ENCODE data around the gene RAPGEF4.
A peak's percentile ranks its signal among the peaks of the same experiment; 100 is the strongest.

Gene RAPGEF4
- 0 to 1.0 (median 0.11) reads per million in 9 experiments for total RNA-seq

DNA sequence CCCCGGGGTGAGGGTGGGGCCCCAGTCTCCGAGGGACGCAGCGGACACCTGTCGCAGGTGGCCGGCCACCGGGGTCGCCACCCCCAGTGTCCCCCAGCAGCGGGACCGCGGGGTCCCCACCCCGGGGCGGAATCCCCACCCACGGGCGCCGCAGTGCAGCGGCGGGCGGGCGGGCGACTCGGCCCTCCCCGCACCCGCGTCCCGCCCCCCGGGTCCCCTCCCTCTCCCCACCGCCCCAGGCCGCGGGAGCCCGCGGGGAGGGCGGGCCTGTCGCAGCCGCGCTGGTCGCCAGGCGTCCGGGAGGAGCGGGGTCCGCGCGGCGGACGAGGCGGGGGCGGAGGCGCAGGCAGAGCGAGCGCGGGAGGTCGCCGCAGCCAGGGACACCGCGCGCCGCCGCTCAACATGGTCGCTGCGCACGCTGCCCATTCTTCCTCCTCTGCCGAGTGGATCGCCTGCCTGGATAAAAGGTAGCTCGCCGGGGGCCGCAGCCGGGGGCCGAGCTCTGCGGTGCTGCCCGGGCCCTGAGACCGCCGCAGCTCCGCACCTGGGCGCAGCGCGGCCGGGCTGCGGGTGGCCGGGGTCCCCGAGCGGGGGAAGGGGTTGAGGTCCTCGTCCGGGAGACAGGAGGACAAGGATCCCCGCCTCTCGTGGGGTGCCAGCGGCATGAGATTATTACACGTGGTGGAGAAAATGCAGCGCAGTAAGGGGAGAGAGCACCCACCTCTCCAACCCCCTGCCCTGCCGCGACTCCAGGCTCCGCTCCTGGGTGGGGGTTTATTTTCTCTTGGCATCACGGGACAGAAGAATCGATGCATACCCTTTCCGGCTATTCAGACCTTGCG lies at the start of gene RAPGEF4:
RAPGEF4 (plus strand) TSS at position 264 of the 842 bp plus-strand sequence; CDS start at position 403, 139 bp downstream.
- Mint-ChIP-seq H3K9me3 (no peaks in the 10 kb centered on the region), H3K27ac (no peak within 1 kb of the TSS), H3K4me1 (ENCODE audit: low read depth in 2 of 2) (peaks cover 0 to 1% of the 10 kb centered on the region in 2 donors), H3K4me3 (peak within 1 kb of the TSS; percentile 26 to 31), H3K27me3 (peaks cover 62 to 72% of the 10 kb centered on the region in 2 donors), H3K36me3 (ENCODE audit: insufficient read depth) (no peaks in the 10 kb centered on the region)
- DNase-seq (no peak), ATAC-seq (replicated peaks) (no peak)

DNA sequence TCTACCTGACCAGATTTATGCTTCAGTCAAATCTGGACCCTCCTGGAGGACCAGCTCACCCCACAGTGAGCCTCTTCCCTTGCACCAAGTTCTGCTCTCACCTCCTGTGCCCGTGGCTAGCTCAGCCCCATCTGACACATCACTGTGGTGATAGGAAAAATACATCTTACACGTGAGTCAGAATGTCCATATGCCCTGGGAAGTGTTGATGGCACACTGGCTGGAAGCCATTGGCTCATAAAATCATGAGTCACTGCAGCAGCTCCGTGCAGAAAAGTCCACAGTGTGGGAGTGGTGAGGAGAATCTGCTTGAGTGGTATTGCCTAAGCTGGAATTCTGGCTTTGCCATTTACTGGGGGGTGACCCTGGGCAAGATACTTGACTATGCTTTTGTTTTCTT lies 42.6 kb upstream of the RAPGEF4 start:
- H3K4me3 Mint-ChIP-seq: no peak overlapping the region
- no peak for ATAC-seq (replicated peaks)
- H3K9me3 Mint-ChIP-seq: peaks cover 0 to 2% of the 10 kb centered on the region in 2 donors
- peaks cover 37 to 73% of the 10 kb centered on the region in 2 donors for H3K27me3 Mint-ChIP-seq
- peaks cover 0 to 10% of the 10 kb centered on the region in 2 donors for H3K4me1 Mint-ChIP-seq (ENCODE audit: low read depth in 2 of 2)
- DNase-seq: no peak
- no peaks in the 10 kb centered on the region for H3K36me3 Mint-ChIP-seq (ENCODE audit: insufficient read depth)
- no peak overlapping the region for H3K27ac Mint-ChIP-seq

DNA sequence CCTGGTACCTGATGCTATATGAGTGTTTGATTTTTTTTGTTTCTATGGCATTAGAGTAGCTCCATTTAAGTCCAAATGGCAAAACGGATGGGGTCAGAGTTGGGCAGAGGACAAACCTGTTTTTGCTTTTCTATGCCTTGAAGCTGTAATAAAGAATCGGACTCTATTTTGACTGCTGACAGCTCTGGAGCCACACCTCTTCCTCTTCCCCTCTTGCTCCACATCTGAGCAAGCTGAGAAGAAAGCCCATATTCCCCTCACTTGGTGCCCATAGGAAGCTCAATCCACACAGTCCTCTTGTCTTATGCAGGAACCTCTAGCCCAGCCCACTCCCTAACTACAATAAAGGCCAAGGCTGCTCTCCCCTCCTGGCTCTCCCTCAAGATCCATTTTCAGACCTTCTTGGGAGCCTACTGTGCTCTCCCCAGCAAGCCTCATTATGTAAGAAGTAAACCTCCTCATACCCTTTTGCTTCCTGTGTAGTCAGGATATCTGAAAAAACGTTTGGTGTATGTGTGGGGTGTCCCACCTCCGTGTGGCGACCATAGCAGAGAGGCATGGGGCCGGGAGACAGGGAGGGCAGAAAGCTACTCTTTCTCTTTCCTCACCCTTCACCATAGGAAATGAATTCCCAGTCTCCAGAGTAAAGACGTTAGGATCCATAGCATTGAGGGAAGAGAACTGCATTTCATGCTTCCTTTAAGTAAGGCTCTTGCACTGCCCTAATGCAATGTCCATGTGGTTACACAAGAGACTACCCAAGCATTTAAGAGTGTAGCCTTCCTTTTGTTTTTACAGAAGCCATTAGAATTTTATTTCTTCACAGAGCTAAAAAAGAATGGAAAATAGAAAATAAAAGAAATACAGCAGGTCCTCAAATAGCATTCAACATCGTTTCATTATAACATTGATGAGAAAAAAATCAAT lies 41.9 kb upstream of the RAPGEF4 start:
- DNase-seq (no peak), ATAC-seq (replicated peaks) (no peak)
- Mint-ChIP-seq H3K4me3 (no peak overlapping the region), H3K36me3 (ENCODE audit: insufficient read depth) (no peaks in the 10 kb centered on the region), H3K9me3 (no peaks in the 10 kb centered on the region), H3K27ac (no peak overlapping the region), H3K4me1 (ENCODE audit: low read depth in 2 of 2) (peaks cover 0 to 10% of the 10 kb centered on the region in 2 donors), H3K27me3 (peaks cover 30 to 66% of the 10 kb centered on the region in 2 donors)

DNA sequence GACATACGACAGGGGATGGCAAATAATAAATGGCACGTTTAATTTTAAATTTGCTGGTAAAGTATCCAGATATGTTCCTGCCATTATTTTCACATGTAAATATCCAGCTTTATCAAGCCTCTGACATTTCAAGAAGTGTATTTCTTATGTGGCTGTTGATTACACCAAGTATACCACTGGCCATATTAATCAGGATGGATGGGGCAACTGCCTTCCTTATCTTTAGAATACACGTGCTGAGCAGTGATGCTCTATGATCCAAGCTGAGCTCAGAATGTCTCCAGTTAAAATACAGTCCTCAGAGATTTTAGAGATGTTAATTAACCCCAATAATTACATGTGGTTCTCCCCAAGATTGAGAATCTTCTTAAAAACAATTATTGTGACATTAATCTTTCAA lies 38.3 kb upstream of the RAPGEF4 start:
- no peaks in the 10 kb centered on the region for H3K36me3 Mint-ChIP-seq (ENCODE audit: insufficient read depth)
- no peak overlapping the region for H3K27ac Mint-ChIP-seq
- no peaks in the 10 kb centered on the region for H3K9me3 Mint-ChIP-seq
- H3K4me3 Mint-ChIP-seq: no peak overlapping the region
- no peak for ATAC-seq (replicated peaks)
- peaks cover 34 to 44% of the 10 kb centered on the region in 2 donors for H3K27me3 Mint-ChIP-seq
- H3K4me1 Mint-ChIP-seq (ENCODE audit: low read depth in 2 of 2): peaks cover 0 to 10% of the 10 kb centered on the region in 2 donors
- DNase-seq: no peak

DNA sequence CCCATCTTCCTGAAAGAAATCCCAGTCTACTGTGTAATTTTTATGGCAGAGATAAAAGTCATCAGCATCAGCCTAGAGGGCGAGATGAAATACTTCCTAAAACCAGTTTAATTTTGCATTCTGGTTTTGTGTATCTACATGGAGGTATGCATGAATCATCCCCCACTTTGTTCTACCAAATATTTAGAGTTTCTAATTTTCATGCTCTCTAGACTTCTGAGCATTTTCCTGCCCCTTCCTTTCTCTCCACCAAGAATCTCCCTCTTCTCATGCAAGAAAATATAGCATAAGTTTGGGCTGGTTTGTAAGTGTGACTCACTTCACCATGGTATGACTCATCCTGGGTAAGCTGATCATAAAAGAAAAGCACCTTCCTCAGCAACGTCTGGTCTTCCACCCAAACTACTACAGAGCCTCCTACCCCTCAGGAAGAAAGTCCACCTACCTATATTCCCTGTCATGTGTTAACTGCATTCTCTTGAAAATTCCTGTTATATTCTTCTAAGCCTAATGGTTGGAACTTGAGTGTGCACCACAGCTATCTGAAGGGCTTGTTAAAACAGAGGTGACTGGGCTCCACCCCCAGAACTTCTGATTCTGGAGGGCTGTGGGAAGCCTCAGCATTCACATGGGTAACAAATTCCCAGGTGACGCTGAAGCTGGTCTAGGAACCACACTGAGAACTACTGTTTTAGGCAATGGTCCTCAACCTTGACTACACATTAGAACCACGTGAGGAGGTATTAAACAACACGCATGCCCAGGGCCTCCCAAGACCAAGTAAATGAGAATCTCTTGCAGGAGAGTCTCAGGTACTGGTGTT lies 37.4 kb upstream of the RAPGEF4 start:
- no peak overlapping the region for H3K4me3 Mint-ChIP-seq
- no peak overlapping the region for H3K27ac Mint-ChIP-seq
- peaks cover 0 to 7% of the 10 kb centered on the region in 2 donors for H3K4me1 Mint-ChIP-seq (ENCODE audit: low read depth in 2 of 2)
- peaks cover 39 to 42% of the 10 kb centered on the region in 2 donors for H3K27me3 Mint-ChIP-seq
- no peaks in the 10 kb centered on the region for H3K36me3 Mint-ChIP-seq (ENCODE audit: insufficient read depth)
- DNase-seq: no peak
- no peak for ATAC-seq (replicated peaks)
- no peaks in the 10 kb centered on the region for H3K9me3 Mint-ChIP-seq

DNA sequence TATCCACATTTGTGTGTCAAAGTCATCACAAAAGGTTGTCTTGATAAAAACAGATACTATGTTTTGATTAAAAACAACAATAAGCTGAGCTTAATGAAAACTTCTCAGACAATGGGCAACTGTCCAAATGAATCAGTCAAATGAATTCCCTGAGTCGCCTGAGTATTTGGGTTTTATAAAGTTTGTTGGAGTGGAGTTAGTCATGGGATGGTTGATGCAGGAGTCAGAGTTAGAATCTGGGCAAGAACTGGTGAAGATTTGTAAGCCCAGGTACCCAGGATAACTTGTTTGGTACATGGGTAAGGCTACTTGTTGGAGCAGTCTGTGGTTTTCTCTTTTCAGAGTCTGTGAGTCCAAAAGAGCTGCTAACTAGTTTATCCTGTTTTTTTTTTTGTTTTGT lies 34.4 kb upstream of the RAPGEF4 start:
- Mint-ChIP-seq H3K4me1 (ENCODE audit: low read depth in 2 of 2) (no peaks in the 10 kb centered on the region), H3K4me3 (no peak overlapping the region), H3K9me3 (no peaks in the 10 kb centered on the region), H3K27ac (no peak overlapping the region), H3K36me3 (ENCODE audit: insufficient read depth) (no peaks in the 10 kb centered on the region), H3K27me3 (peaks cover 30 to 41% of the 10 kb centered on the region in 2 donors)
- no peak for ATAC-seq (replicated peaks)
- DNase-seq: no peak

DNA sequence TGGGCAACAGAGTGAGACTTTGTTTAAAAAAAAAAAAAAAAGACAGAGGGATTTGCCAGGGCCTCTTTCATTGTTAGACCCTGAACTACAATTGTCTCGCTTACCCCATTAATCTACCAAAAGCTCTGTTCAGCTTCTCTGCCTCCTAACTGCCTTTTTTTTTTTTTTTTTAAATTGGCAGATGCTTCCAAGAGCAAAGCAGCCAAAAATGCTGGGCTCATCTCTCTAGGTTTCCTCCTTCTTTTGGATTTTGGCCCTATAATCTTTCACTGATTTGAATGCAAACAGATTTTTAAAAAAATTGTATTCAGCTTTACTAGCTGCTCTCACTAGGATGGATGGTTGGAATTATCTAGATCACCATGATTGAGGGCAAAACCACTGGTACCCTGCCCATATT lies 33.2 kb upstream of the RAPGEF4 start:
- ATAC-seq (replicated peaks) (no peak), DNase-seq (no peak)
- no peaks in the 10 kb centered on the region for H3K36me3 Mint-ChIP-seq (ENCODE audit: insufficient read depth)
- no peaks in the 10 kb centered on the region for H3K4me1 Mint-ChIP-seq (ENCODE audit: low read depth in 2 of 2)
- H3K9me3 Mint-ChIP-seq: no peaks in the 10 kb centered on the region
- H3K27ac Mint-ChIP-seq: no peak overlapping the region
- no peak overlapping the region for H3K4me3 Mint-ChIP-seq
- H3K27me3 Mint-ChIP-seq: peaks cover 31 to 53% of the 10 kb centered on the region in 2 donors

DNA sequence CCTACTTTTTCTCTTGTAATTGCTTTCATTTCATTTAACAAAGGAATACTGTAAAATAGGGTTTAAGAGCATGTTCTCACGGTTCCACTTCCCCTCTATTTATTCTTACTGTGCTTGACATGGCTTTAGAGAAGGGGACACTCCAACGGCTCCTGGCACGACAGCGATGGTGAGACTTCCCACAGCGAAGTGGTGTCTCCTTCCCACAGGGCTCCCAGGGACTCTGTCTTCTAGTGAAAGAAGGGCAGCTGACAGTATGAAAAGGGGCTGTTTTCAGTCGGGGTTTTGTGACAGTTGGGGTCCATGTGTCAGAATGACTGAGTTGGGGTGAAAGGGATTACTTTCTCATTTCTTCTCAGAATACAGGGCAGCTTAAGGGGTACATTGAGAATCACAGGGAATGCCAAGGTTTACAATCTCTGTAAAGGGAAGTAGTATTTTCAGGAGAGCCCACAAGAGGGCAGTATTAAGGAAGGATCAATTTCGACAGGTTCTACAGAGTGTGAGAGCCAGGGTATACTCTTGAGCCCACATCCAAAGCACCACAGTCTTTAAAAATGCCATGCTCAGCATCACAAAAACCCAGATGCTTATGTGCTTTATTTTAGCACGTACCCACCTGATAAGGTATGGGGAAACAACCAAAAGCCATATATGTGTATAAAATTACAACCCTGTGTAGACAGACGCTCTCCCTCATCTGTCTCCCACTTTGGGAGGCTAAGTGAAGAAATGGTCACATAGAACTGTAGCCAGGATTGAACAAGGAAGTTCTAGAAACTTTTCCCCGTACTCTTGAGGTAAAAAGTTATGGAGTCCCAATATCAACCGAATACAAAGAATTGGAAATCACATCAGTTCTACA lies 31.3 kb upstream of the RAPGEF4 start:
- peaks cover 46 to 70% of the 10 kb centered on the region in 2 donors for H3K27me3 Mint-ChIP-seq
- ATAC-seq (replicated peaks) (no peak), DNase-seq (no peak)
- no peaks in the 10 kb centered on the region for H3K36me3 Mint-ChIP-seq (ENCODE audit: insufficient read depth)
- no peaks in the 10 kb centered on the region for H3K9me3 Mint-ChIP-seq
- H3K4me1 Mint-ChIP-seq (ENCODE audit: low read depth in 2 of 2): no peaks in the 10 kb centered on the region
- H3K4me3 Mint-ChIP-seq: no peak overlapping the region
- no peak overlapping the region for H3K27ac Mint-ChIP-seq

DNA sequence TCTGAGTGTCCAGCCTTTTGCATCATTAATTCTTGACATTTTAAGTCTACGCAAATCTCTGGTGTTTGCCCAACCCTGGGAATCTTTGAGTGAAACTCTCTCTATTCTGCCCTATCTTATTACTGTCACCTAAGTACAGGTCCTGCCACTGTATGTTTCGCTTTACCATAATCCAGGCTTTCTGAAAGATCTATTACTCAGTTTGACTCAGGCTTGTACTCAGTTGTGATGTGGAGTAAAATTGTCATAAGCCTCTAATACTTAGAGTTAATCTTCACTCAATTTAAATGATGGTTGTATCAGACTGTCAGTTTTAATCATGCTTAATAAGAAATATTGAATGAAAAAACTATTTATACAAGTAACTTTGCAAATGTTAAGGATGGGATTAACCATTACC lies 30.3 kb upstream of the RAPGEF4 start:
- no peaks in the 10 kb centered on the region for H3K36me3 Mint-ChIP-seq (ENCODE audit: insufficient read depth)

DNA sequence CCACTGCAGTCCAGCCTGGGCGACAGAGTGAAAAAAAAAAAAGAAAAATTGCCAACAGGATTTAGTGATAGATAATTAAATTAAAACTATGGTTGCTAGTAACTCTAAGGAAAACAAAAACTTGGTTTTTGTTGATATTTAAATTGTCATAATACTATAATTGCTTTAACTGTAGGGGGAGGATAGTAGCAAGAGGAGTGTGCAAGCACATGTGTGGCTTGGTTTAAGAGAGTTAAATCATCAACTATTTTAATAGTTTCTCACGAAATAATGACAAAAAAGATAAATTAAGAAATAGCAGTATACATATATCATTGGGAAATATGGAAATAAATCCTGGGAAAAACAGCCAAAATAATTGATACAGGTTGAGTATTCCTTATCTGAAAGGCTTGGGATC lies 27.4 kb upstream of the RAPGEF4 start:
- Mint-ChIP-seq H3K9me3 (no peaks in the 10 kb centered on the region), H3K27ac (no peak overlapping the region), H3K27me3 (peaks cover 40 to 82% of the 10 kb centered on the region in 2 donors), H3K4me1 (ENCODE audit: low read depth in 2 of 2) (no peaks in the 10 kb centered on the region), H3K36me3 (ENCODE audit: insufficient read depth) (no peaks in the 10 kb centered on the region), H3K4me3 (no peak overlapping the region)
- no peak for DNase-seq
- ATAC-seq (replicated peaks): no peak

More for the DNA sequence above, 30.3 kb upstream of the RAPGEF4 start:
- ATAC-seq (replicated peaks) (no peak), DNase-seq (no peak)
- H3K4me3 Mint-ChIP-seq: no peak overlapping the region
- no peaks in the 10 kb centered on the region for H3K9me3 Mint-ChIP-seq
- no peaks in the 10 kb centered on the region for H3K4me1 Mint-ChIP-seq (ENCODE audit: low read depth in 2 of 2)
- H3K27ac Mint-ChIP-seq: no peak overlapping the region
- peaks cover 54 to 78% of the 10 kb centered on the region in 2 donors for H3K27me3 Mint-ChIP-seq

DNA sequence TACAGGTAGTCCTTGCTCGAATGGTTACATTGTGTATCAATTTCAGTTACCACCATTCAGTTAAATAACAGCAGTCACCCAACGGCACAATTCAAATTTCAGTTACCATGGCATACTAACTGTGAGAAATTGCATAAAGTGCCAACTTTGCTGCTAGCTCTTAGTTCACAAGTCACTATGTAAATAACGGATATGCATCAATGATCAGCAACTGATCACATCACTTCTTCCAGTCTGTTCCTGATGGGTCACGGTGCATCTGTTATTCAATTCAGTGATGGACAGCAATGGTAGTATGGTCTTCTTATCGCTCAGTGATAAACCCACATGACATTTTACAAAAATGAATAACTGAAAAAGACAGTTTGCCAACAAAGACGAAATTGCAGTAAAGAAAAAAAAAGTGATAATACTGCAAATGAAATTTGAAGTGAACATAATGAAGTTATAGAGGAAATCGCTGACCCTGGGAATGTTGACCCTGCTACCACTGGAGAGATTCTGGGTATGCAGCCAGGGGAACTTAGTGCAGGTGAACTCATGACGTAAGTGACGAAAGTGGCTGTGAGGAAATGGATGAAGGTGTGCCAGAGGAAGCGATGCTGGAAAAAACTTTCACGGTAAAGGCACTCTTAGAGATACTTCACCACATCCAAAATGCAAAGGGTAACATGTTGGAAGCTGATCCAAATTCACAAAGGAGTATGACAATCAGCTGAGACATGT lies 25.9 kb upstream of the RAPGEF4 start:
- Mint-ChIP-seq H3K4me3 (no peak overlapping the region), H3K27me3 (peaks cover 40 to 78% of the 10 kb centered on the region in 2 donors), H3K9me3 (no peaks in the 10 kb centered on the region), H3K4me1 (ENCODE audit: low read depth in 2 of 2) (no peaks in the 10 kb centered on the region), H3K27ac (no peak overlapping the region), H3K36me3 (ENCODE audit: insufficient read depth) (no peaks in the 10 kb centered on the region)
- DNase-seq (no peak), ATAC-seq (replicated peaks) (no peak)

DNA sequence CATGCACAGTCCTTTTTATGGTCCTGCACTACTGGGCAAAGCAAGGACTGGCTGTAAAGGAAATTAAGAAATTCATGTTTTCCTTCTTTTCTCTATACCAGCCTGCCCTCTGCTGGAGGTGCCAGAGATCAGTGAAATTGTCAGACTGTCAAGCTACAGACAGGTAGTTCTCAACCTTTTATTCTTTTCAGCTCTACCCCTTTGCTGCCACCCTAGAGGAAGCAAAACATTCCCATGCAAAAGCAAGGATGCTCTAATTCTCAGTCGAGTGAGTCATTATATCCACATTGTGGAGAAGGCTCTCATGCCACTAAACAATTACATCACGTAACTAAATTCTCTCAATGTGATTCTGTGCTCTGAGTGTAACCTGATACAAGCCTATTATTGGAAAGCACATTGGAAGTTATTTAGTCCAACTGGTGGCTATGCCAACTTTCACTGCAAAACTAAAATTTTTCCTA lies 25.0 kb upstream of the RAPGEF4 start:
- Mint-ChIP-seq H3K4me1 (ENCODE audit: low read depth in 2 of 2) (no peaks in the 10 kb centered on the region), H3K4me3 (no peak overlapping the region), H3K27ac (no peak overlapping the region), H3K9me3 (no peaks in the 10 kb centered on the region), H3K36me3 (ENCODE audit: insufficient read depth) (no peaks in the 10 kb centered on the region), H3K27me3 (peaks cover 35 to 70% of the 10 kb centered on the region in 2 donors)
- DNase-seq (peak in 2 of 3 experiments; percentile 7 to 16), ATAC-seq (replicated peaks) (no peak)
